Urinary bladder (tissue), 4 donors: Measurements from ENCODE around the gene COX6B1. TPM values are rescaled to one million over a fixed set of nuclear protein-coding genes. Genes with fewer than 3 reads are reported as not detected.
"Not testable (repeated sequence)": the region's sequence is repeated elsewhere in the genome, so short reads cannot be mapped to it uniquely, and the experiment has no call there.

Source experiments
- DNase-seq: peaks from one replicate; pipeline ENCODE4 v3.0.0-alpha.2; 2015; ENCODE audit errors: extremely low spot score
- H3K27ac ChIP-seq: one replicate; pipeline ENCODE4 v1.5.1; 2013; ENCODE audit warnings: low read depth, mild to moderate bottlenecking, moderate library complexity
- H3K36me3 ChIP-seq: one replicate; pipeline ENCODE4 v1.6.1; 2013; ENCODE audit warnings: mild to moderate bottlenecking, moderate library complexity; ENCODE audit not compliant: insufficient read depth
- H3K4me1 ChIP-seq: one replicate; pipeline ENCODE4 v1.6.1; 2013; ENCODE audit warnings: mild to moderate bottlenecking, moderate library complexity; ENCODE audit not compliant: insufficient read depth
- H3K4me3 ChIP-seq: one replicate; pipeline ENCODE4 v1.5.1; 2013; ENCODE audit warnings: low read depth, low read length
- WGBS: extraction: QIAGEN DNeasy Blood & Tissue Kit; methylation state at CpG from one replicate; pipeline ENCODE4 v1.1.7; 2013; 5-methylcytosine and 5-hydroxymethylcytosine counted together
- polyA plus RNA-seq: library from polyadenylated mRNA; stranded (reverse); fragments of 200-250 nt; gene quantifications from one replicate; pipeline ENCODE4 v1.2.3, GENCODE V29; 2013
- total RNA-seq: library from RNA; depleted of rRNA; stranded (reverse); fragments of >200 nt; gene quantifications from one replicate; pipeline ENCODE4 v1.2.3, GENCODE V29; 2014
- donor health status: healthy with polysubstance abuse.
- donor health status: healthy.

COX6B1 gene, protein sequence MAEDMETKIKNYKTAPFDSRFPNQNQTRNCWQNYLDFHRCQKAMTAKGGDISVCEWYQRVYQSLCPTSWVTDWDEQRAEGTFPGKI
- total RNA-seq = 192 TPM
- polyA plus RNA-seq = 592 TPM

DNA sequence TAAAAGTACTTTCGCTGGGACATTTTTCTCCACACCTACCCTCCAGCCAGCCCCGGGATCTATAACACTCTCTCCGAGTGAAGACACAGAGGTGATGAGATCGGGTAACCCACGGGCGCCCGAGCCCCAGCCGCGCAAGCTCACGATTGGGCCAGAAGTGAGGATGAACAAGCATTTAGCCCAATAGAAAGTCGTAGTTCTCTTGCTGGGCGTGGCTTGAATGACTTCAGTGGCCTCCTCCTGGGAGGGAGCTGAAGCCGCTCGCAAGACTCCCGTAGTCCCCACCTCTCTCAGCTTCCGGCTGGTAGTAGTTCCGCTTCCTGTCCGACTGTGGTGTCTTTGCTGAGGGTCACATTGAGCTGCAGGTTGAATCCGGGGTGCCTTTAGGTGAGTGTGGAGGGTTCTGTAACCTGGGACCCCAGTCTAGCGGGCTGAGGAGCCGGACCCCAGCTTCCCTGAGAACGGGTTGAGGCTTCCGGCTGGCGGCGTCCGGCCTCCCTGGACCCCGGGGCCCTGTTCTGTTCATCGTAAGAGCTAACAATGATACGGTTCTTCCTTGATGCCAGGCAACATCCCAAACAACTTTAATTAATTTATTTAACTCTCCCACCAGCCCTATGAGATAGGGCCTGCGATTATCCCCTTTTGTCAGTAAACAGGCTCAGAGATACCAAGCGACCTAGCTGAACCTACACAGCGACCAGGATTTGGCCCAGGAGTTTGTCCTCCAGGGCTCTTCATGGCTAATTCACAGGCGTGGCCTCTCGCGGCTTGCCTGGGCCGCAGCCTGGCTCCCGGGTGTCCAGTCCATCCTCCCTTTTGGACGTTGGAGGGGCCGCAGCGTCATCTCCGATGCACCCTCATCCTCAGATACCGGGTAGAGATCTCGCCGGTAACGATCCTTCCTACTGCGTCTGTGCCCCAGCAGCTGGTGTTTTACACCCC, at the start of gene COX6B1:
Gene COX6B1 (plus strand): TSS at position 307 of the 945 bp plus-strand sequence. CDS start 2,921 bp downstream, outside the sequence.
- Histone ChIP-seq H3K27ac (peak within 1 kb of the TSS; percentile 84), H3K4me1 (no peaks in the 10 kb centered on the region), H3K4me3 (peak within 1 kb of the TSS; percentile 86), H3K36me3 (no peaks in the 10 kb centered on the region)
- WGBS = under 1% methylated on average over 46 of the region's 46 CpGs
- peak; percentile 94 for DNase-seq

DNA sequence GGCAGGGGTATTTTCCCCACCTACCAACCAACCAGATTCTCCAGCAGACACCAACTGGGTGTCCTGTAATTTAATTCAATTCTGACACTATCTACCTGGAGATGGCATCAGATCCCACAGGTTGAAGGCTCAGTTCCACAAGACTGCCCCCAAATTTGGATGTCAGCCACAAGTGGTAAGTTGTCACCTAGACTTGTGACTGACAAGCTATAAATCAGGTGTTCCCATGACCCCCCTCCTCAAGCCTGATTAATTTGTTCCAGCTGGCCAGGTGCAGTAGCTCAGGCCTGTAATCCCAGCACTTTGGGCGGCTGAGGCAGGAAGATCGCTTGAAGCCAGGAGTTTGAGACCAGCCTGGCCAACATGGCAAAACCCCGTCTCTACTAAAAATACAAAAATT, 46.2 kb upstream of the COX6B1 start:
- WGBS = 77% methylated on average over 3 of the region's 3 CpGs
- no peak for DNase-seq
- Histone ChIP-seq H3K36me3 (no peaks in the 10 kb centered on the region), H3K4me1 (no peaks in the 10 kb centered on the region), H3K4me3 (no peak overlapping the region), H3K27ac (no peak overlapping the region)

DNA sequence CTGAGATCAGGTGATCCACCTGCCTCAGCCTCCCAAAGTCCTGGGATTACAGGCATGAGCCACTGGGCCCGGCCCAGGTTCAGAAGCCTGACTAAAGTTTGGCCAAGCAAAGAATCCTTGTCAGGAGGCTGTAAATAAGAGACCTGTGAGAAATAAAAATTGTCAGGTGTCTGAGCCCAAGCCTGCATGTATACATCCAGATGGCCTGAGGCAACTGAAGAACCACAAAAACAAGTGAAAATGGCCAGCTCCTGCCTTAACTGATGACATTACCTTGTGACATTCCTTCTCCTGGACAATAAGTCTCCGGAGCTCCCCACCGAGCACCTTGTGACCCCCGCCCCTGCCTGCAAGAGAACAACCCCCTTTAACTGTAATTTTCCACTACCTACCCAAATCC, 43.7 kb upstream of the COX6B1 start:
- 82% methylated on average over 4 of the region's 4 CpGs for WGBS
- not testable (repeated sequence) for H3K27ac ChIP-seq, H3K4me3 ChIP-seq, DNase-seq, H3K36me3 ChIP-seq, H3K4me1 ChIP-seq

DNA sequence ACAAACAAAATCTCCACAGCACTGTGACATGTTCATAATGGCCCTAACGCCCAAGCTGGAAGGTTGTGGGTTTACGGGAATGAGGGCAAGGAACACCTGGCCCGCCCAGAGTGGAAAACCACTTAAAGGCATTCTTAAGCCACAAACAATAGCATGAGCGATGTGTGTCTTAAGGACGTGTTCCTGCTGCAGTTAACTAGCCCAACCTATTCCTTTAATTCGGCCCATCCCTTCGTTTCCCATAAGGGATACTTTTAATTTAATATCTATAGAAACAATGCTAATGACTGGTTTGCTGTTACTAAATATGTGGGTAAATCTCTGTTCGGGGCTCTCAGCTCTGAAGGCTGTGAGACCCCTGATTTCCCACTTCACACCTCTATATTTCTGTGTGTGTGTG, 41.0 kb upstream of the COX6B1 start:
- DNase-seq, H3K27ac ChIP-seq: not testable (repeated sequence)
- 87% methylated on average over 8 of the region's 8 CpGs for WGBS

DNA sequence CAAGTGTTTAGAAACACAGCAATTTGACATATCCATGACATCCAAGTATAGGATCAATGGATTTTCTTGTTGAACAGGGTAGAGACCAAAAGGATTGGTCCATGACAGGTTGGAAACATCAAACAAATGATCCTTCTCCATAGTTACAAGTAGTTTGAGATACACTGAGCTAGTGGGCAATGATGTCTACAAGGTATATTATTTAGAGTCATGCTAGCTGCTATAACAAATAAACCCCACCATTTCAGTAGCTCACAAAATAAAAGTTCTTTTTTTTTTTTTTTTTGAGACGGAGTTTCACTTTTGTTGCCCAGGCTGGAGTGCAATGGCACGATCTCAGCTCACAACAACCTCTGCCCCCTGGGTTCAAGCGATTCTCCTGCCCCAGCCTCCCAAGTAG, 40.5 kb upstream of the COX6B1 start:
- Histone ChIP-seq H3K36me3 (no peaks in the 10 kb centered on the region), H3K4me1 (no peaks in the 10 kb centered on the region), H3K4me3 (no peak overlapping the region), H3K27ac (no peak overlapping the region)
- 74% methylated on average over 3 of the region's 3 CpGs for WGBS
- no peak for DNase-seq

More for the DNA sequence above, 41.0 kb upstream of the COX6B1 start:
- not testable (repeated sequence) for H3K36me3 ChIP-seq, H3K4me3 ChIP-seq, H3K4me1 ChIP-seq

DNA sequence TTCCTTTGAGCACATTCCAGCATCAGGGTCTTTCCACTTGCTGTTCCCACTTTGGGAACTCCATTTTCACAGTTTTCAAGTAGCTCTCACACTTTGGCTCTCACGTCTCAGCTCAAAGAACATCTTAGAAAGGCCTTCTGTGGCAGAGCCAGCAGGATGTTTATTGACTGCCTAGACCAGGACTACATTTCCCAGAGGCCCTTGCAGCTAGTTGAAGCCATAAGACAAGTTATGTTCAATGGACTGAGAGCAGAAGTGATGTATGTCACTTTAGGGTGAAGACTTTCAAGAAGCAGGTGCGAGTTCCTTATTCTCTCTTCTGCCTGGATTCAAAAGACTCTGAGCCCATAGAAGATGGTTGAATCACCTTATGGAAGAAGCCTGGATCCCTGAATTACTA, 39.9 kb upstream of the COX6B1 start:
- 75% methylated on average over 2 of the region's 2 CpGs for WGBS
- H3K4me3 ChIP-seq = no peak overlapping the region
- no peaks in the 10 kb centered on the region for H3K36me3 ChIP-seq
- no peaks in the 10 kb centered on the region for H3K4me1 ChIP-seq
- no peak overlapping the region for H3K27ac ChIP-seq
- no peak for DNase-seq

DNA sequence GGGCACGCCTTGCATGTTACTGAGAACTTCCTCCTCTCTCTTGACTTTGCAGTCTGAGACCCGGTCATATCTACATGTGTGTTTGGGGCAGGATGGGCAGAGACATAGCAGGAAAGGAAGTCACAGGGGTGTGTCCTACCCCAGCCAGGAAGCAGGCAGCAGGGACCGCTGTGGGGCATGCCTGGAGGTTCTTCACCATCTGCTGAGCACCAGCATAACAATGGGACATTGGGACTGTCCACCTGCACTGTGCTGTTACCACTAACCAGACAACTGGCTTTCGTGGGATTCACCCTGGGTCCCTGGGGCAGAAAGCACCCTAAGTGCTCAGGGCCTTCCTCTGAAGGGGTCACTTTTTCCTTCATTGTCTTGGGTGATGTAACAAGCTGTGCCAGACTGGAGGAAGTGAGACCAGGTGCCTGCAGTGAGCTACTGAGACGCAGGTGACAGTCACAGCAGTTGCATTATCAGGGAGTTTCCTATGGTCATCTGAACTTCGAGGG, 38.2 kb upstream of the COX6B1 start:
- DNase-seq = no peak
- WGBS = 67% methylated on average over 6 of the region's 6 CpGs
- Histone ChIP-seq H3K4me3 (no peak overlapping the region), H3K4me1 (no peaks in the 10 kb centered on the region), H3K36me3 (no peaks in the 10 kb centered on the region), H3K27ac (no peak overlapping the region)

DNA sequence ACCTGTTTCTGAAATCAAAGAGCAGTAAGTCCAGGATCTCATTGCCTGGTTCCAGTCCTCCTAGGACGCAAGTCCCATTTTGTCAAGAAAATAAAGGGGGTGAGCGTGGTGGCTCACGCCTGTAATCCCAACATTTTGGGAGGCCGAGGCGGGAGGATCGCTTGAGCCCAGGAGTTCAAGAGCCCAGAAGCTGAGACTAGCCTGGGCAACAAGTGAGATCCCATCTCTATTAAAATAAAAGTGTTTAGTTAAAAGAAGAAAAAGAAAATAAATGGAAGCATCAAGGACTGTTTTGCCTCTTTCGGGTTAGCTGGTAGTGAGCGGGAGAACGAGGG, 35.9 kb upstream of the COX6B1 start:
- 32% methylated on average over 9 of the region's 9 CpGs for WGBS
- Histone ChIP-seq H3K4me1 (no peaks in the 10 kb centered on the region), H3K36me3 (no peaks in the 10 kb centered on the region), H3K4me3 (peak overlapping the region; percentile 51), H3K27ac (no peak overlapping the region)
- no peak for DNase-seq

DNA sequence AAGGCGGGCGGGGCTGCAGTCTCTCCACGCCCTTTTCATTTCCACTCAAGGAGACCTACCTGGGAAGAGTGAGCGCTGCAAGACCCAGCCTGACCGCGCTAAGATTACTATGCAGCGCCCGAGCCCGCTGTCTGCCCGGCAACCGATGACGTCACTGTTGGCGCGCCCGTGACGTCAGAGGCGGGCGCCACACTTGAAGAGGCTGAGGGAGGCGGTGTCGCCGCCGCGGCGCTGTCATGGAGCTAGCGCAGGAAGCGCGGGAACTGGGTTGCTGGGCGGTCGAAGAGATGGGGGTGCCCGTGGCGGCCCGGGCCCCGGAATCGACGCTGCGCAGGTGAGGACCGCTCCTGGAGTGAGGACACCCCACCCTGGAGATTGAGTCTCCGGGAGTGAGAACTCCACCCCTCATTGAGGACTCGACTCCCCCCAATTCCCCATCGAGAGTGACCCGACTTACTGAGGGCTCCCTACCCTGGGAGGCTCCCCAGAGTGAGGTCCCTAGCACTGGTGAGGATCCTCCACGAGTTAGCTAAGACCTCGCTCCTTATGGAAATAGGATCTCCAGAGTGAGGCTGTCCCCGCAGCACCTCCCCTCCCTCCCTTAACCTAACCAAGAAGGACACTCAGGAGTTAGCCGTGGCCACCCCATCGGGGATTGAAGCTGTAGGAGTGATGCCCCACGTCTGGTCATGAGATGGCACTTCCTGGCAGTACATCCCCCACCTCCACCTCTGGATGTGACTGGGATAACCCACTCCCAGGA, 35.4 kb upstream of the COX6B1 start, which contains the start of gene HAUS5:
Gene HAUS5 (plus strand): TSS at position 177 of the 763 bp plus-strand sequence. CDS start 60 bp downstream, at position 237.
- DNase-seq = peak; percentile 60
- H3K4me3 ChIP-seq = peak within 1 kb of the TSS; percentile 51
- H3K4me1 ChIP-seq = no peaks in the 10 kb centered on the region
- H3K27ac ChIP-seq = no peak within 1 kb of the TSS
- under 1% methylated on average over 47 of the region's 47 CpGs for WGBS
- no peaks in the 10 kb centered on the region for H3K36me3 ChIP-seq

DNA sequence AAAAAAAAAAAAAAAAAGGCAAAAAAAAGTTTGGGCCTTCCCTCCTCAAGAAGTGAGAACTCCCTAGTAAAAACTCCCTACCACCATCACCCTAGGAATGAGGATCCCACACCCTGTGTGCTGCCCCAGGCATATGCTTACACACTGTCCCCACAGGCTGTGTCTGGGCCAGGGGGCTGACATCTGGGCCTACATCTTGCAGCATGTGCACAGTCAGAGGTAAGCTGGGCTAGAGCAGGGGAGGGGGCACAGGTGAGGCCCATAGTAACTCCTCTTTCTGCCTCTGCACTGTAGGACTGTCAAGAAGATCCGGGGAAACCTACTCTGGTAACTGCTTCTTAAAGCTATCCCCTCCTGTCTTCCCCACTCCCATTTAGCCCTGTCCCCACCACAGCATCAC, 34.5 kb upstream of the COX6B1 start:
- Histone ChIP-seq H3K36me3 (no peaks in the 10 kb centered on the region), H3K4me1 (no peaks in the 10 kb centered on the region), H3K4me3 (no peak overlapping the region), H3K27ac (no peak overlapping the region)
- 87% methylated on average over 1 of the region's 1 CpG for WGBS
- no peak for DNase-seq

DNA sequence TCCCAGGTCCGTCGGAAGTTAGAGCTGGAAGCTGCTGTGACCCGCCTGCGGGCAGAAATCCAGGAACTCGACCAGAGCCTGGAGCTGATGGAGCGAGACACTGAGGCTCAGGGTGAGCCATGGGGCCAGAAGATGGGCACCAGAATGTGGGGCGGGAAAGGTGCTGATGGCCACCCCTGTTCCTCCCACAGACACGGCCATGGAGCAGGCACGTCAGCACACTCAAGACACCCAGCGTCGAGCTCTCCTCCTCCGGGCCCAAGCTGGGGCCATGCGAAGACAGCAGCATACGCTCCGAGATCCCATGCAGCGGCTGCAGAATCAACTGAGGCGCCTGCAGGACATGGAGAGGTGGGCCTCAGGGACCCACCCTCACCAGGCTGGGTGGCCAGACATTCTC, 33.1 kb upstream of the COX6B1 start:
- WGBS = 92% methylated on average over 17 of the region's 17 CpGs
- H3K27ac ChIP-seq = no peak overlapping the region
- H3K36me3 ChIP-seq = no peaks in the 10 kb centered on the region
- no peak overlapping the region for H3K4me3 ChIP-seq
- H3K4me1 ChIP-seq = no peaks in the 10 kb centered on the region
- no peak for DNase-seq

DNA sequence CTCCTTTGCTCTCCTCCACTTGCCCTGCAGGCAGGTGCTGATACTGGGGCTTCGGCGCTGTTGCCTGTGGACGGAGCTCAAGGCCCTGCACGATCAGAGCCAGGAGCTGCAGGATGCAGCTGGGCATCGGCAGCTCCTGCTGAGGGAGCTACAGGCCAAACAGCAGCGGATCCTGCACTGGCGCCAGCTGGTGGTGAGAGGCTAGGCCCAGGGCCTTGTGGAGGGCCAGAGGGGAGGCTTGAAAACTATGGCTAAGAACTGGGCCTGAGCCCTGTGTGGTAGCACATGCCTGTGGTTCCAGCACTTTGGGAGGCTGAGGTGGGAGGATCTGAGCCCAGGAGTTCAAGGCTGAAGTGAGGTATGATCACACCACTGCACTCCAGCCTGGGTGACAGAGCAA, 29.3 kb upstream of the COX6B1 start:
- 76% methylated on average over 7 of the region's 7 CpGs for WGBS

DNA sequence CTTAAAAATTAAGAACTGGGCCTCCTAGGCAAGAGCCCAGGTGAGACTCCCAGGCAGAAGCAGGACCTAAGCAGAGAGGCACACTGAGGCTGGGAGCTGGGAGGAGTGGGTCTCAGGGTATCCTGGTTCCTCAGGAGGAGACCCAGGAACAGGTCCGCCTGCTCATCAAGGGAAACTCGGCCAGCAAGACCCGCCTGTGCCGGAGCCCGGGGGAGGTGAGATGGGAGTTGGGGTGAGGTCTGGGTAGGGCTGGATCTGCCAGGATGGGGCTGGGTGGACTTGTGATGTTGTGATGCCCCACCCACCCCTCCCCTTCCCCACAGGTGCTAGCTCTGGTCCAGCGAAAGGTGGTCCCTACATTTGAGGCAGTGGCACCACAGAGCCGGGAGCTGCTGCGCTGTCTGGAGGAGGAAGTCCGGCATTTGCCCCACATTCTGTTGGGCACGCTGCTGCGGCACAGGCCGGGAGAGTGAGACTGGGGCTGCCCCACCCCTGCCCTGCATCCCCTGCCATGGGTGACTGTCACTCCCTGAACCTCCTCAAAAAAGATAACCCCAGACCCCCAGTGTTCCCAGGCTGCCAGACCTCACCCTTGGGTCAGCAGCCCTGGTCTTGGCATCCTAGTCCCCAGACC, 28.7 kb upstream of the COX6B1 start:
- Histone ChIP-seq H3K36me3 (no peaks in the 10 kb centered on the region), H3K4me1 (no peaks in the 10 kb centered on the region), H3K27ac (no peak overlapping the region), H3K4me3 (no peak overlapping the region)
- DNase-seq = no peak
- WGBS = 93% methylated on average over 12 of the region's 12 CpGs

More for the DNA sequence above, 29.3 kb upstream of the COX6B1 start:
- no peaks in the 10 kb centered on the region for H3K4me1 ChIP-seq
- no peak for DNase-seq
- no peaks in the 10 kb centered on the region for H3K36me3 ChIP-seq
- H3K4me3 ChIP-seq = no peak overlapping the region
- no peak overlapping the region for H3K27ac ChIP-seq
